ENCODE data around the gene LCMT2. TPM values are rescaled to one million over a fixed set of nuclear protein-coding genes. Genes with fewer than 3 reads are reported as not detected.

The LCMT2 gene
- total and polyA plus RNA-seq, 4 donors: 1.3 to 9.2 (median 5.9) TPM

DNA sequence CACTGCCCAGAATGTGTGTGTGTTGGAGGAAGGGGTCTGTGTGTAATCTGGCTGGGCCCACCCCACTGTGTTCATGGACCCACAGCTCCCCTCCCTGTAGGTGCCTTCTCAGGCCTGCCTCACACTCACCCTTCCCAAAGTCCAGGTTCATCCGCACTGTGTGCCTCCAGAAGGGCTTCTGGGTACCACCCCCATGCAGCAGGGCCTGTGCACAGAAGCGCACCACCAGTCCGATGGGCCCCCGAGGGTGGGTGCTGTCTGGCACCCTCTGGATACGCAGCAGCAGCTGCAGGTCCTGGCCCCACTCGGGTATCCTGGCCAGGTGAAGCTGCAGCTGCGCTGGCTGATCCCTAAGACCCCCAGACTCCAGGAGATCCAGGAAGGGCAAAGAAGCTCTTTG, 50.9 kb downstream of the LCMT2 start:
- H3K36me3 ChIP-seq (ENCODE audit: control insufficient read depth in 1 of 2, insufficient read depth in 2 of 2, low read length in 1 of 2): no peaks in the 10 kb centered on the region
- H3K4me3 ChIP-seq (ENCODE audit: low read length in 2 of 2): no peak overlapping the region
- no peaks in the 10 kb centered on the region for H3K27me3 ChIP-seq (ENCODE audit: control insufficient read depth in 1 of 2, insufficient read depth in 2 of 2, low read length in 1 of 2)
- intact Hi-C loops (cut with DNase I): no loop called here
- peak; percentile 23 for ATAC-seq (ENCODE audit: low FRiP score)
- DNase-seq: no peak
- WGBS, 2 donors: 87 to 91% methylated on average over 7 of the region's 7 CpGs
- no peaks in the 10 kb centered on the region for H3K4me1 ChIP-seq (ENCODE audit: control insufficient read depth in 1 of 2, insufficient read depth in 2 of 2, low read length in 2 of 2)
- H3K9me3 ChIP-seq (ENCODE audit: control insufficient read depth, low read length): no peaks in the 10 kb centered on the region
- no peak overlapping the region for H3K27ac ChIP-seq (ENCODE audit: low read depth in 1 of 2, low read length in 2 of 2)

DNA sequence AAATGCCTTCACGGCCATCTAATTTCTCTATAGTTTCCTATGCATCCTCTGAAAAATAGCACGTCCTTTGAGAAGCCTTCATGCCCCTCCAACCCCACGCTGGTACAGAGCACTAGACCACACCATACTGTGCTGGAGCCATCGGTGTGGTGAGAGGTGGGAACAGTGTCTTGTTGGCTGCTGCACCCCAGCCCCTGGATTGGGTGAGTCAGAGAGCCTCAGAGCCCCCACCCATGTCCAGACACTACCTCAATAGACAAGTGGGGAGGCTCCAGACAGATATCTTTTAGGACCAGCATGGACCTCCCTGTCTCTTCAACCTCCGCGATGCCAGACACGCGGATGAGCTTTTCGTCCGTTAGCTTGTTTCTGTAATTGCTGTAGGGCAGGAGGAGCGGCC, 51.5 kb downstream of the LCMT2 start:
- intact Hi-C loops (cut with DNase I): no loop called here
- no peak for DNase-seq
- Histone ChIP-seq H3K4me3 (ENCODE audit: low read length in 2 of 2) (no peak overlapping the region), H3K36me3 (ENCODE audit: control insufficient read depth in 1 of 2, insufficient read depth in 2 of 2, low read length in 1 of 2) (no peaks in the 10 kb centered on the region), H3K27ac (ENCODE audit: low read depth in 1 of 2, low read length in 2 of 2) (no peak overlapping the region), H3K4me1 (ENCODE audit: control insufficient read depth in 1 of 2, insufficient read depth in 2 of 2, low read length in 2 of 2) (no peaks in the 10 kb centered on the region), H3K9me3 (ENCODE audit: control insufficient read depth, low read length) (no peaks in the 10 kb centered on the region), H3K27me3 (ENCODE audit: control insufficient read depth in 1 of 2, insufficient read depth in 2 of 2, low read length in 1 of 2) (no peaks in the 10 kb centered on the region)
- ATAC-seq (ENCODE audit: low FRiP score): no peak
- WGBS, 2 donors: 86 to 95% methylated on average over 11 of the region's 11 CpGs

GRCh38 chr15:43277901-43278300, 52.5 kb downstream of the LCMT2 start:
- WGBS, 2 donors: 61 to 70% methylated on average over 4 of the region's 4 CpGs

DNA sequence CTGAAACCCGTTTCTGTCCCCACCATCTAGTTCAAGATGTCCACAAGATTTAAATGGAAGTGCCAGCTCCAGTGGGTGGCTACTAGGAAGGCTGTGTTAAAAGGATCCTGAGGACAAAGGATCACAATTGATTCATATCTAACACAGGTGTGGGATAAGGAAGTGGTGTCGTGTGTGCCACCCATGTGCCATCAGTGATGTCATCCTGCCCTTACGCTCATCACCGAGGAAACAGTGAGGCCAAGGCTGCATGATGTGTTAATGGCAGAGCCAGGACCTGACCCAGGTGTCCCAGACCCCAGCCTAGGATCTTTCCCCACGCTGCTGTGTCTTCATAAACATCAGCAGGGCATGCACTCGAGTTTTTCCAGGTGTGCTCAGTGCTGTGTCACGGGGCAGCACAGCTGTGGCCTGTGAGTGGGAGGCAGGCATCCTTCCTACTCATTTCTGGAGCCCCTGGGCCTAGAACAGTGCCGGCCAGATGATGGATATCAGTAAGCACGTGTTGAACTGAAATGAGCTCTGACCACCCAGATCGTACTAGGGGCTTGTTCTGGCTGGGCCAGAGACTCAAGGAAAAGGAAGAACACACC, 53.0 kb downstream of the LCMT2 start:
- DNase-seq (no peak), ATAC-seq (ENCODE audit: low FRiP score) (no peak)
- Histone ChIP-seq H3K36me3 (ENCODE audit: control insufficient read depth in 1 of 2, insufficient read depth in 2 of 2, low read length in 1 of 2) (no peaks in the 10 kb centered on the region), H3K4me3 (ENCODE audit: low read length in 2 of 2) (no peak overlapping the region), H3K4me1 (ENCODE audit: control insufficient read depth in 1 of 2, insufficient read depth in 2 of 2, low read length in 2 of 2) (no peaks in the 10 kb centered on the region), H3K9me3 (ENCODE audit: control insufficient read depth, low read length) (no peaks in the 10 kb centered on the region), H3K27me3 (ENCODE audit: control insufficient read depth in 1 of 2, insufficient read depth in 2 of 2, low read length in 1 of 2) (no peaks in the 10 kb centered on the region), H3K27ac (ENCODE audit: low read depth in 1 of 2, low read length in 2 of 2) (no peak overlapping the region)
- 71 to 78% methylated on average over 10 of the region's 10 CpGs for WGBS, 2 donors
- intact Hi-C loops (cut with DNase I): no loop called here

More at GRCh38 chr15:43277901-43278300, 52.5 kb downstream of the LCMT2 start:
- Histone ChIP-seq H3K27me3 (ENCODE audit: control insufficient read depth in 1 of 2, insufficient read depth in 2 of 2, low read length in 1 of 2) (no peaks in the 10 kb centered on the region), H3K4me1 (ENCODE audit: control insufficient read depth in 1 of 2, insufficient read depth in 2 of 2, low read length in 2 of 2) (no peaks in the 10 kb centered on the region), H3K9me3 (ENCODE audit: control insufficient read depth, low read length) (no peaks in the 10 kb centered on the region), H3K36me3 (ENCODE audit: control insufficient read depth in 1 of 2, insufficient read depth in 2 of 2, low read length in 1 of 2) (no peaks in the 10 kb centered on the region), H3K4me3 (ENCODE audit: low read length in 2 of 2) (no peak overlapping the region), H3K27ac (ENCODE audit: low read depth in 1 of 2, low read length in 2 of 2) (no peak overlapping the region)
- no peak for ATAC-seq (ENCODE audit: low FRiP score)
- intact Hi-C loops (cut with DNase I): no loop called here
- DNase-seq: no peak

DNA sequence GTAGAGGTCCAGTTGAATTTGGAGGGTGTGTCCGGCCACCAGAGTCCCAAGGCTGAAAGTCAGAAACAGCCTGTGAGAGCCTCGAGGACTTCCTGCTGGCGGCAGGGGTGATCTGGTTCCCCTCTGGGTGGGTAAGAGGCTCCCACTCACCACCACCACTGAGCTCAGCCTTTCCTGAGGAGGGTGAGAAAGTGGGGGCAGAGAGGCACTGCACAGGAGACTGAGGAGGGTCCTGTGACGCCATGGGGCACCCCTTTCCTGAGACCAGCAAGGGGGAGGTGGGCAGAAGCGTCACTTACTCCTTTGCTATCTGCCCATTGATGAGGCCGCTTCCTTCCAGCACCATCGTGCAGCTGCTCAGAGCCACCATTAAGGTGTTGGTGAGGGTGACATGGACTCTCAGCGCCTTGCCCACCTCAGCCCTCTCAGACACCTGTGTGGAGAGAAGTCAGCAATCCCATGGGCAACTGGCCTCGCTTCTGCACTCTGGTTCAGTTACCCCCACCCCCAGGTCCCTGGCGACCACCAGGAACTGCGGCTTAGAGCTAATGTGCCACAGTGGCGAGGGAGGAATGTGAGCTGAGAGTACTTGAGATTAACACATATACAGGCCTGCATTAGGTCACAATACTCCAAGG, 53.7 kb downstream of the LCMT2 start:
- Histone ChIP-seq H3K4me1 (ENCODE audit: control insufficient read depth in 1 of 2, insufficient read depth in 2 of 2, low read length in 2 of 2) (no peaks in the 10 kb centered on the region), H3K4me3 (ENCODE audit: low read length in 2 of 2) (no peak overlapping the region), H3K36me3 (ENCODE audit: control insufficient read depth in 1 of 2, insufficient read depth in 2 of 2, low read length in 1 of 2) (no peaks in the 10 kb centered on the region), H3K27me3 (ENCODE audit: control insufficient read depth in 1 of 2, insufficient read depth in 2 of 2, low read length in 1 of 2) (no peaks in the 10 kb centered on the region), H3K9me3 (ENCODE audit: control insufficient read depth, low read length) (no peaks in the 10 kb centered on the region), H3K27ac (ENCODE audit: low read depth in 1 of 2, low read length in 2 of 2) (no peak overlapping the region)
- ATAC-seq (ENCODE audit: low FRiP score) (no peak), DNase-seq (no peak)
- 75 to 78% methylated on average over 12 of the region's 12 CpGs for WGBS, 2 donors
- intact Hi-C loops (cut with DNase I): no loop called here

GRCh38 chr15:43275740-43276562, 54.4 kb downstream of the LCMT2 start:
- H3K36me3 ChIP-seq (ENCODE audit: control insufficient read depth in 1 of 2, insufficient read depth in 2 of 2, low read length in 1 of 2): no peaks in the 10 kb centered on the region
- no peaks in the 10 kb centered on the region for H3K9me3 ChIP-seq (ENCODE audit: control insufficient read depth, low read length)
- ATAC-seq (ENCODE audit: low FRiP score) (no peak), DNase-seq (no peak)
- H3K27ac ChIP-seq (ENCODE audit: low read depth in 1 of 2, low read length in 2 of 2): no peak overlapping the region
- H3K4me1 ChIP-seq (ENCODE audit: control insufficient read depth in 1 of 2, insufficient read depth in 2 of 2, low read length in 2 of 2): no peaks in the 10 kb centered on the region
- intact Hi-C loops (cut with DNase I): no loop called here
- no peak overlapping the region for H3K4me3 ChIP-seq (ENCODE audit: low read length in 2 of 2)
- H3K27me3 ChIP-seq (ENCODE audit: control insufficient read depth in 1 of 2, insufficient read depth in 2 of 2, low read length in 1 of 2): no peaks in the 10 kb centered on the region
- 72 to 75% methylated on average over 15 of the region's 15 CpGs for WGBS, 2 donors

- no peak for DNase-seq
- Histone ChIP-seq H3K4me1 (ENCODE audit: control insufficient read depth in 1 of 2, insufficient read depth in 2 of 2, low read length in 2 of 2) (no peaks in the 10 kb centered on the region), H3K9me3 (ENCODE audit: control insufficient read depth, low read length) (no peaks in the 10 kb centered on the region), H3K27me3 (ENCODE audit: control insufficient read depth in 1 of 2, insufficient read depth in 2 of 2, low read length in 1 of 2) (no peaks in the 10 kb centered on the region), H3K4me3 (ENCODE audit: low read length in 2 of 2) (no peak overlapping the region), H3K27ac (ENCODE audit: low read depth in 1 of 2, low read length in 2 of 2) (no peak overlapping the region), H3K36me3 (ENCODE audit: control insufficient read depth in 1 of 2, insufficient read depth in 2 of 2, low read length in 1 of 2) (no peaks in the 10 kb centered on the region)
- intact Hi-C loops (cut with DNase I): no loop called here
- ATAC-seq (ENCODE audit: low FRiP score): no peak
- WGBS, 2 donors: 37 to 42% methylated on average over 9 of the region's 9 CpGs
These were observed 56.2 kb downstream of the LCMT2 start for GRCh38 chr15:43274136-43274535.
